ENCODE data around the gene EFCAB10. TPM values are rescaled to one million over a fixed set of nuclear protein-coding genes. Genes with fewer than 3 reads are reported as not detected.

The EFCAB10 gene, protein sequence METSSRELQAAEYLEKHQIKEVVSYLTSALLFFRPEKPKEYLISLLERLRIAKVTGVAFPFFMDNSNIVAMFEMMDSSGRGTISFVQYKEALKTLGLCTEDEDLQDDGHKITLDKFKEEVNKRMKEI
- polyA plus RNA-seq (2013, experiment 1 of 2): not detected
- not detected for polyA plus RNA-seq (2013, experiment 2 of 2)

DNA sequence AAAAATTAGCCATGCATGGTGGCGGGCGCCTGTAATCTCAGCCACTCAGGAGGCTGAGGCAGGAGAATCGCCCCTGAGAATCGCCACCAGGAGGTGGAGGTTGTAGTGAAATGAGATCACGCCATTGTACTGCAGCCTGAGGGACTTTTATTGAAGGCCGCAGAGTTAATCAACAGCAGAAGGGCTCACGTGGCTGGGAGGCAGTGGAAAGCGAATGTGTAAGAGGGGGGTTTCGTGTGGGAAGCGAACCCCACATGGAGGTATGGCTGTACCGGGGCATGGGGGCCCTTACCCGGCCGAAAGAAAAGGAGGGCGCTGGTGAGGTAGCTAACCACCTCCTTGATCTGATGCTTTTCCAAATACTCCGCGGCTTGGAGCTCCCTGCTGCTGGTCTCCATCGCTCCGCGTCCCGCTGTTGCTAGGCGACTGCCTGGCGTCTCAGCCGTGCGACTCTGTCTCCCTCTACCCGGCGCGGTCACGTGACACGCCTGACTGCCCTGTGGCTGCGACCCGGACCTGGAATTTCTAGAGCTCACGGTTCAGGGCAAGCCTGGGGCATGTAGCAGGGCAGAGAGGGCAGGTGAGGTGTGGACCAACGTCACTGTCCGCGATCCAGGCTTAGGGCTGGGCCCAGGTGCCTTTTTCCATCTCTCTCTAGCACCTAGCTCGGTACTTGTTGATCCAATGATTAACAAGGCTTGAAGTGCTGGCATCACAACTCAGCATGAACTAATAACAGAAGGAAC, at the start of gene EFCAB10:
EFCAB10 (minus strand) TSS at position 428 of the 746 bp plus-strand sequence; CDS start at position 398, 30 bp downstream.
- 16% methylated on average over 34 of the region's 36 CpGs for WGBS
- no peak within 1 kb of the TSS for H2BK120ac ChIP-seq (ENCODE audit: low read depth, low read length)
- no peak within 1 kb of the TSS for H3K14ac ChIP-seq (ENCODE audit: low read length in 2 of 2)
- no peak within 1 kb of the TSS for H3K23ac ChIP-seq (ENCODE audit: low read length in 2 of 2)
- H2AFZ ChIP-seq (ENCODE audit: low read depth, low read length): peak within 1 kb of the TSS; percentile 69
- peak within 1 kb of the TSS in 1 of 2 experiments; percentile 22 for H3K18ac ChIP-seq (ENCODE audit: low read depth in 1 of 2, low read length in 2 of 2)
- peak within 1 kb of the TSS; percentile 56 for H3K4me2 ChIP-seq (ENCODE audit: low read length, poor library complexity, severe bottlenecking)
- no peaks in the 10 kb centered on the region for H3K79me1 ChIP-seq (replicated peaks; ENCODE audit: low read length, poor library complexity, severe bottlenecking)
- peak within 1 kb of the TSS; percentile 33 for H2BK5ac ChIP-seq (ENCODE audit: low read depth, low read length, poor library complexity, severe bottlenecking)
- peak within 1 kb of the TSS; percentile 67 for H4K8ac ChIP-seq (ENCODE audit: low read length)
- H3K4me3 ChIP-seq (ENCODE audit: insufficient read depth in 1 of 2, low read depth in 1 of 2, low read length in 2 of 2): peak within 1 kb of the TSS; percentile 33 to 75
- H3K4ac ChIP-seq (ENCODE audit: low read depth in 1 of 2, low read length in 2 of 2): no peak within 1 kb of the TSS
- no peaks in the 10 kb centered on the region for H3K36me3 ChIP-seq (ENCODE audit: control insufficient read depth in 1 of 2, insufficient read depth in 2 of 2, low read depth in 1 of 2, low read length in 2 of 2)
- no peak within 1 kb of the TSS for H2BK12ac ChIP-seq (ENCODE audit: low read length in 2 of 2)
- H3K27ac ChIP-seq (ENCODE audit: low read length, poor library complexity, severe bottlenecking): peak within 1 kb of the TSS; percentile 31
- no peaks in the 10 kb centered on the region for H3K27me3 ChIP-seq (ENCODE audit: control insufficient read depth in 1 of 2, insufficient read depth in 1 of 2, low read length in 2 of 2)
- H3K9me3 ChIP-seq (ENCODE audit: control insufficient read depth, low read length): peaks cover 7% of the 10 kb centered on the region
- H4K91ac ChIP-seq (ENCODE audit: low read length): no peak within 1 kb of the TSS
- peak within 1 kb of the TSS; percentile 23 for H2AK5ac ChIP-seq (ENCODE audit: low read length, severe bottlenecking)
- H2BK15ac ChIP-seq (ENCODE audit: low read depth, poor library complexity, severe bottlenecking): no peak within 1 kb of the TSS
- peaks cover 11% of the 10 kb centered on the region for H3K4me1 ChIP-seq (ENCODE audit: control insufficient read depth, insufficient read depth, low read depth, low read length)
- H3K9ac ChIP-seq (ENCODE audit: low read length): peak within 1 kb of the TSS; percentile 79
- DNase-seq: peak; percentile 69

DNA sequence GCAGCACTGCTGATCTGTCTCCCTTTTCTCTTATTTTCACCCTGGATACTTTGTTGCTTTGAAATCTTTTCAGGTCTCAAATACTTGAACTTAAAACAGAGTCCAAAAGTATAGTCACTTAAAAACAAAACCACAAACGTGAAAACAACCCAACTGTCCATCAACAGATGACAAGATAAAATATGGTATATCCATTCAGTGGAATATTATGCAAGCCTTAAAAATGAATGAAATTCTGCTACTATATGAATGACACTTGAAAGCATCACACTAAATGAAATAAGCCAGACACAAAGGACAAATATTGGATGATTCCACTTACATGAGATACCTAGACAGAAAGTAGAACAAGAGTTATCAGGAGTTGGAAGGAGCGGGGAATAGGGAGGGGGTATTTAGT, 44.7 kb upstream of the EFCAB10 start:
- Histone ChIP-seq H3K36me3 (ENCODE audit: control insufficient read depth in 1 of 2, insufficient read depth in 2 of 2, low read depth in 1 of 2, low read length in 2 of 2) (peaks cover 22 to 49% of the 10 kb centered on the region in 2 experiments), H4K91ac (ENCODE audit: low read length) (no peak overlapping the region), H3K4me2 (ENCODE audit: low read length, poor library complexity, severe bottlenecking) (no peak overlapping the region), H2BK120ac (ENCODE audit: low read depth, low read length) (no peak overlapping the region), H2BK12ac (ENCODE audit: low read length in 2 of 2) (no peak overlapping the region), H3K4ac (ENCODE audit: low read depth in 1 of 2, low read length in 2 of 2) (no peak overlapping the region), H3K79me1 (replicated peaks; ENCODE audit: low read length, poor library complexity, severe bottlenecking) (no peaks in the 10 kb centered on the region), H3K4me3 (ENCODE audit: insufficient read depth in 1 of 2, low read depth in 1 of 2, low read length in 2 of 2) (no peak overlapping the region), H4K8ac (ENCODE audit: low read length) (no peak overlapping the region), H3K27ac (ENCODE audit: low read length, poor library complexity, severe bottlenecking) (no peak overlapping the region), H2AFZ (ENCODE audit: low read depth, low read length) (no peak overlapping the region), H3K27me3 (ENCODE audit: control insufficient read depth in 1 of 2, insufficient read depth in 1 of 2, low read length in 2 of 2) (no peaks in the 10 kb centered on the region), H3K18ac (ENCODE audit: low read depth in 1 of 2, low read length in 2 of 2) (no peak overlapping the region), H2BK5ac (ENCODE audit: low read depth, low read length, poor library complexity, severe bottlenecking) (no peak overlapping the region), H3K23ac (ENCODE audit: low read length in 2 of 2) (no peak overlapping the region), H3K9me3 (ENCODE audit: control insufficient read depth, low read length) (peaks cover 7% of the 10 kb centered on the region), H2BK15ac (ENCODE audit: low read depth, poor library complexity, severe bottlenecking) (no peak overlapping the region), H3K14ac (ENCODE audit: low read length in 2 of 2) (no peak overlapping the region), H3K4me1 (ENCODE audit: control insufficient read depth, insufficient read depth, low read depth, low read length) (no peaks in the 10 kb centered on the region), H3K9ac (ENCODE audit: low read length) (no peak overlapping the region), H2AK5ac (ENCODE audit: low read length, severe bottlenecking) (no peak overlapping the region)
- no peak for DNase-seq
- WGBS: 100% methylated on average over 1 of the region's 2 CpGs

DNA sequence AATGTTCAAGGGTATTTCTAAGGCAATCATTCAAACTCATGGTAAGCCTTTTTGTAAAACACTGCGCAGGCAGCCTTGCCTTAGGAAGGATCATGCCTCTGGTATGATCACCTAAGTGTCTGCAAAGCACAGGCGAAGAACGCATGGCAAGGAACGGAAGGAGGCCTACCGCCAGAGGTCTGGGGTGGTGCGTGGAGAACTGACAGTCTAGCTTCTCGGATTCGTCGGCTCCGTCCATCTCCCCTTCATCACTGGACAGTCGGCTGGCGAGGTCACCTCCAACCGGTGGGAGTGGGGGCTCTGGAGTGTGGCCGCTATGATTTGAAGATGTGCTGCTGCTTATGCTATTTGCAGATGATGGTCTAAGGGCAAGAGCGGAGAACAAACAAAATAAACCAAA, 42.6 kb upstream of the EFCAB10 start:
- Histone ChIP-seq H3K4me1 (ENCODE audit: control insufficient read depth, insufficient read depth, low read depth, low read length) (no peaks in the 10 kb centered on the region), H3K9ac (ENCODE audit: low read length) (no peak overlapping the region), H3K18ac (ENCODE audit: low read depth in 1 of 2, low read length in 2 of 2) (no peak overlapping the region), H3K27ac (ENCODE audit: low read length, poor library complexity, severe bottlenecking) (no peak overlapping the region), H2AK5ac (ENCODE audit: low read length, severe bottlenecking) (no peak overlapping the region), H3K14ac (ENCODE audit: low read length in 2 of 2) (no peak overlapping the region), H2BK120ac (ENCODE audit: low read depth, low read length) (no peak overlapping the region), H4K91ac (ENCODE audit: low read length) (no peak overlapping the region), H4K8ac (ENCODE audit: low read length) (no peak overlapping the region), H3K4me2 (ENCODE audit: low read length, poor library complexity, severe bottlenecking) (no peak overlapping the region), H2BK15ac (ENCODE audit: low read depth, poor library complexity, severe bottlenecking) (no peak overlapping the region), H2BK12ac (ENCODE audit: low read length in 2 of 2) (no peak overlapping the region), H3K36me3 (ENCODE audit: control insufficient read depth in 1 of 2, insufficient read depth in 2 of 2, low read depth in 1 of 2, low read length in 2 of 2) (peaks cover 22 to 45% of the 10 kb centered on the region in 2 experiments), H3K4ac (ENCODE audit: low read depth in 1 of 2, low read length in 2 of 2) (no peak overlapping the region), H3K4me3 (ENCODE audit: insufficient read depth in 1 of 2, low read depth in 1 of 2, low read length in 2 of 2) (no peak overlapping the region), H3K9me3 (ENCODE audit: control insufficient read depth, low read length) (peaks cover 7% of the 10 kb centered on the region), H2BK5ac (ENCODE audit: low read depth, low read length, poor library complexity, severe bottlenecking) (no peak overlapping the region), H3K27me3 (ENCODE audit: control insufficient read depth in 1 of 2, insufficient read depth in 1 of 2, low read length in 2 of 2) (no peaks in the 10 kb centered on the region), H2AFZ (ENCODE audit: low read depth, low read length) (no peak overlapping the region), H3K23ac (ENCODE audit: low read length in 2 of 2) (no peak overlapping the region), H3K79me1 (replicated peaks; ENCODE audit: low read length, poor library complexity, severe bottlenecking) (no peaks in the 10 kb centered on the region)
- 99% methylated on average over 15 of the region's 15 CpGs for WGBS
- DNase-seq: no peak

DNA sequence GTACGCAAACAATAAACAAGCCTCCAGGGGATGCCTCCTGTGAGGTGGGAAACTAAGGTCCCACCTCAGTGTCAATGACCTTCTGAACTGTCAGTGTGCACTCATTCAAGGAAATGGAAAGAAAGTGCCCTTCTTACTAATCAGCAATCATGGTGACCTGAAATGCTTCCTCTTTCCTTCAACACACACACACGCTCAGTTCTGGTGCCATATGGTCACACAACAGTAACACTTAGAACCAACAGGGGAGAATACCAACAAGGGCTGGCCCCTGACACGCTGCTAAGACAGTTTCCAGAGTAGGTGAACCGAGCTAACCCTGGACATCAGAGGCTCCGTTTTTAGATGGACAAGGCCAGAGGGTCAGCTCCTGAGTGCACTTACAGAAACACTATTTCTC, 42.1 kb upstream of the EFCAB10 start:
- H2BK120ac ChIP-seq (ENCODE audit: low read depth, low read length): no peak overlapping the region
- H3K14ac ChIP-seq (ENCODE audit: low read length in 2 of 2): no peak overlapping the region
- H2AFZ ChIP-seq (ENCODE audit: low read depth, low read length): no peak overlapping the region
- no peaks in the 10 kb centered on the region for H3K27me3 ChIP-seq (ENCODE audit: control insufficient read depth in 1 of 2, insufficient read depth in 1 of 2, low read length in 2 of 2)
- WGBS: 80% methylated on average over 5 of the region's 5 CpGs
- no peak overlapping the region for H4K8ac ChIP-seq (ENCODE audit: low read length)
- no peak overlapping the region for H2BK15ac ChIP-seq (ENCODE audit: low read depth, poor library complexity, severe bottlenecking)
- H4K91ac ChIP-seq (ENCODE audit: low read length): no peak overlapping the region
- DNase-seq: no peak
- H3K4me1 ChIP-seq (ENCODE audit: control insufficient read depth, insufficient read depth, low read depth, low read length): no peaks in the 10 kb centered on the region
- H3K4ac ChIP-seq (ENCODE audit: low read depth in 1 of 2, low read length in 2 of 2): no peak overlapping the region
- H3K9ac ChIP-seq (ENCODE audit: low read length): no peak overlapping the region
- no peak overlapping the region for H2BK5ac ChIP-seq (ENCODE audit: low read depth, low read length, poor library complexity, severe bottlenecking)
- H3K27ac ChIP-seq (ENCODE audit: low read length, poor library complexity, severe bottlenecking): no peak overlapping the region
- H3K4me2 ChIP-seq (ENCODE audit: low read length, poor library complexity, severe bottlenecking): no peak overlapping the region
- no peak overlapping the region for H3K4me3 ChIP-seq (ENCODE audit: insufficient read depth in 1 of 2, low read depth in 1 of 2, low read length in 2 of 2)
- no peak overlapping the region for H3K18ac ChIP-seq (ENCODE audit: low read depth in 1 of 2, low read length in 2 of 2)
- no peaks in the 10 kb centered on the region for H3K79me1 ChIP-seq (replicated peaks; ENCODE audit: low read length, poor library complexity, severe bottlenecking)
- no peak overlapping the region for H3K23ac ChIP-seq (ENCODE audit: low read length in 2 of 2)
- H2AK5ac ChIP-seq (ENCODE audit: low read length, severe bottlenecking): no peak overlapping the region
- peaks cover 22 to 48% of the 10 kb centered on the region in 2 experiments for H3K36me3 ChIP-seq (ENCODE audit: control insufficient read depth in 1 of 2, insufficient read depth in 2 of 2, low read depth in 1 of 2, low read length in 2 of 2)
- H3K9me3 ChIP-seq (ENCODE audit: control insufficient read depth, low read length): peaks cover 7% of the 10 kb centered on the region
- no peak overlapping the region for H2BK12ac ChIP-seq (ENCODE audit: low read length in 2 of 2)

Measured in mesenchymal stem cell (in vitro differentiated cells and primary cell).